ENCODE data around the gene PCBP1. TPM values are rescaled to one million over a fixed set of nuclear protein-coding genes. Genes with fewer than 3 reads are reported as not detected.

PCBP1 gene
- total and polyA plus RNA-seq, 9 of the 15 experiments (the other 6 are each of a cell fraction or from before 2014, with no cell fraction given) = 19.2 to 407 (median 78.1) TPM

DNA sequence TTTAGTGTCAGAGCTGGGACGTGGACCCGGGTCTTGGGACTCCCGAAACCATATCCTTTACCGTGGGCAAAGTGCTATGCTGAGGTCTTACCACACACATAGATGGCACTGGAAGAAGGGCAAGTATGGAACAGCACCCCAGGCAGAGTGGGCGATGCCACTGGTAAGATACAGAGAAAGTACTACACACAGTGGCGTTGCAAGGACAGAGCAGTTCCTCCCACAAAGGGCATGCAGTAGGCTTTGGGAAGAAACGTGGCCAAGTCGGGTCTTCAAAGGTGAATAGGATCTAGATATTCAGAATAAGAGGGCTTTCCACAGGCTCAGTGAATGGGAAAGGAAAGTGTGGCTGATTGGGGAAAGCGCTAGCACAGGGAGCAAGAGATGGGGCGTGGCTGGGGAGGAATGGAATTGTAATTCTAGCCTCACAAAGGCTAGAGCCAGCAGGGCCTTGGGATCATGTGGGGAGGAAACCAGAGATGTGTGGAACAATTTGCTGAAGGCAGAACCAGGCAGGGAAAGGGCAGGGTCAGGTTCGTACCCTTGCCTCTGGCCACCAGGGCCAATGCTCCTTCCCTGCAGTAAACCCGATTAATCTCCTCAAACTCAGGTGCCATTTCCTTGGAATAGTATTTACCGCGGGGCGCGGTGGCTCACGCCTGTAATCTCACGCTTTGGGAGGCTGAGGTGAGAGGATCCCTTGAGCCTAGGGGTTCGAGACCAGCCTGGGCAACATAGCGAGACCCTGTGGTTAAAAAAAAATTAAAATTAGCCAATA is 36.0 kb downstream of the PCBP1 start (continued):
- TF ChIP-seq, protein P1, sequence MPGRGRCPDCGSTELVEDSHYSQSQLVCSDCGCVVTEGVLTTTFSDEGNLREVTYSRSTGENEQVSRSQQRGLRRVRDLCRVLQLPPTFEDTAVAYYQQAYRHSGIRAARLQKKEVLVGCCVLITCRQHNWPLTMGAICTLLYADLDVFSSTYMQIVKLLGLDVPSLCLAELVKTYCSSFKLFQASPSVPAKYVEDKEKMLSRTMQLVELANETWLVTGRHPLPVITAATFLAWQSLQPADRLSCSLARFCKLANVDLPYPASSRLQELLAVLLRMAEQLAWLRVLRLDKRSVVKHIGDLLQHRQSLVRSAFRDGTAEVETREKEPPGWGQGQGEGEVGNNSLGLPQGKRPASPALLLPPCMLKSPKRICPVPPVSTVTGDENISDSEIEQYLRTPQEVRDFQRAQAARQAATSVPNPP (IDR thresholded peaks at IDR 0.05; ENCODE audit: borderline replicate concordance, insufficient read depth, insufficient read length) = no peak
- TF ChIP-seq, protein P2, sequence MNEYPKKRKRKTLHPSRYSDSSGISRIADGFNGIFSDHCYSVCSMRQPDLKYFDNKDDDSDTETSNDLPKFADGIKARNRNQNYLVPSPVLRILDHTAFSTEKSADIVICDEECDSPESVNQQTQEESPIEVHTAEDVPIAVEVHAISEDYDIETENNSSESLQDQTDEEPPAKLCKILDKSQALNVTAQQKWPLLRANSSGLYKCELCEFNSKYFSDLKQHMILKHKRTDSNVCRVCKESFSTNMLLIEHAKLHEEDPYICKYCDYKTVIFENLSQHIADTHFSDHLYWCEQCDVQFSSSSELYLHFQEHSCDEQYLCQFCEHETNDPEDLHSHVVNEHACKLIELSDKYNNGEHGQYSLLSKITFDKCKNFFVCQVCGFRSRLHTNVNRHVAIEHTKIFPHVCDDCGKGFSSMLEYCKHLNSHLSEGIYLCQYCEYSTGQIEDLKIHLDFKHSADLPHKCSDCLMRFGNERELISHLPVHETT (CRISPR knock-in tag; conservative IDR thresholded peaks at IDR 0.05 in 1 of 2, IDR thresholded peaks at IDR 0.05 in 1 of 2) = no peak; a peak in 1 of 4 replicates
- TF ChIP-seq, protein P3, sequence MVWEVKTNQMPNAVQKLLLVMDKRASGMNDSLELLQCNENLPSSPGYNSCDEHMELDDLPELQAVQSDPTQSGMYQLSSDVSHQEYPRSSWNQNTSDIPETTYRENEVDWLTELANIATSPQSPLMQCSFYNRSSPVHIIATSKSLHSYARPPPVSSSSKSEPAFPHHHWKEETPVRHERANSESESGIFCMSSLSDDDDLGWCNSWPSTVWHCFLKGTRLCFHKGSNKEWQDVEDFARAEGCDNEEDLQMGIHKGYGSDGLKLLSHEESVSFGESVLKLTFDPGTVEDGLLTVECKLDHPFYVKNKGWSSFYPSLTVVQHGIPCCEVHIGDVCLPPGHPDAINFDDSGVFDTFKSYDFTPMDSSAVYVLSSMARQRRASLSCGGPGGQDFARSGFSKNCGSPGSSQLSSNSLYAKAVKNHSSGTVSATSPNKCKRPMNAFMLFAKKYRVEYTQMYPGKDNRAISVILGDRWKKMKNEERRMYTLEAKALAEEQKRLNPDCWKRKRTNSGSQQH (CRISPR knock-in tag; IDR thresholded peaks at IDR 0.05) = no peak
- TF ChIP-seq ZNF561 (CRISPR knock-in tag; conservative IDR thresholded peaks at IDR 0.05) (no peak), RBM34 (IDR thresholded peaks at IDR 0.05; ENCODE audit: borderline replicate concordance, insufficient read depth, low read length) (no peak), KDM2B (CRISPR knock-in tag; IDR thresholded peaks at IDR 0.05) (0 out of 2 replicates have a peak, but pooled peaks have one; percentile 25), ERF (CRISPR knock-in tag; IDR thresholded peaks at IDR 0.05) (0 out of 2 replicates have a peak, but pooled peaks have one; percentile 61), ASH1L (IDR thresholded peaks at IDR 0.05; ENCODE audit: borderline replicate concordance, low read depth, partially characterized antibody) (no peak), HDAC8 (tag; IDR thresholded peaks at IDR 0.05) (no peak), CHD1 (IDR thresholded peaks at IDR 0.05; ENCODE audit: low read length) (peak; percentile 32), TCFL5 (CRISPR knock-in tag; conservative IDR thresholded peaks at IDR 0.05) (no peak), SMAD4 (CRISPR knock-in tag; conservative IDR thresholded peaks at IDR 0.05) (peak; percentile 55), HDAC2 (IDR thresholded peaks at IDR 0.05) (no peak), BHLHE40 (IDR thresholded peaks at IDR 0.05; ENCODE audit: low read length) (0 out of 2 replicates have a peak, but pooled peaks have one; percentile 37), MEF2D (tag; conservative IDR thresholded peaks at IDR 0.05; ENCODE audit: low read depth) (no peak)
- TF ChIP-seq, protein P4, sequence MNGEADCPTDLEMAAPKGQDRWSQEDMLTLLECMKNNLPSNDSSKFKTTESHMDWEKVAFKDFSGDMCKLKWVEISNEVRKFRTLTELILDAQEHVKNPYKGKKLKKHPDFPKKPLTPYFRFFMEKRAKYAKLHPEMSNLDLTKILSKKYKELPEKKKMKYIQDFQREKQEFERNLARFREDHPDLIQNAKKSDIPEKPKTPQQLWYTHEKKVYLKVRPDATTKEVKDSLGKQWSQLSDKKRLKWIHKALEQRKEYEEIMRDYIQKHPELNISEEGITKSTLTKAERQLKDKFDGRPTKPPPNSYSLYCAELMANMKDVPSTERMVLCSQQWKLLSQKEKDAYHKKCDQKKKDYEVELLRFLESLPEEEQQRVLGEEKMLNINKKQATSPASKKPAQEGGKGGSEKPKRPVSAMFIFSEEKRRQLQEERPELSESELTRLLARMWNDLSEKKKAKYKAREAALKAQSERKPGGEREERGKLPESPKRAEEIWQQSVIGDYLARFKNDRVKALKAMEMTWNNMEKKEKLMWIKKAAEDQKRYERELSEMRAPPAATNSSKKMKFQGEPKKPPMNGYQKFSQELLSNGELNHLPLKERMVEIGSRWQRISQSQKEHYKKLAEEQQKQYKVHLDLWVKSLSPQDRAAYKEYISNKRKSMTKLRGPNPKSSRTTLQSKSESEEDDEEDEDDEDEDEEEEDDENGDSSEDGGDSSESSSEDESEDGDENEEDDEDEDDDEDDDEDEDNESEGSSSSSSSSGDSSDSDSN (IDR thresholded peaks at IDR 0.05; ENCODE audit: borderline replicate concordance in 1 of 2, low read depth in 2 of 2, low read length in 2 of 2) = 0 out of 4 replicates have a peak, but pooled peaks of 1 of the 2 experiments have one; percentile 3
- TF ChIP-seq, protein P5, sequence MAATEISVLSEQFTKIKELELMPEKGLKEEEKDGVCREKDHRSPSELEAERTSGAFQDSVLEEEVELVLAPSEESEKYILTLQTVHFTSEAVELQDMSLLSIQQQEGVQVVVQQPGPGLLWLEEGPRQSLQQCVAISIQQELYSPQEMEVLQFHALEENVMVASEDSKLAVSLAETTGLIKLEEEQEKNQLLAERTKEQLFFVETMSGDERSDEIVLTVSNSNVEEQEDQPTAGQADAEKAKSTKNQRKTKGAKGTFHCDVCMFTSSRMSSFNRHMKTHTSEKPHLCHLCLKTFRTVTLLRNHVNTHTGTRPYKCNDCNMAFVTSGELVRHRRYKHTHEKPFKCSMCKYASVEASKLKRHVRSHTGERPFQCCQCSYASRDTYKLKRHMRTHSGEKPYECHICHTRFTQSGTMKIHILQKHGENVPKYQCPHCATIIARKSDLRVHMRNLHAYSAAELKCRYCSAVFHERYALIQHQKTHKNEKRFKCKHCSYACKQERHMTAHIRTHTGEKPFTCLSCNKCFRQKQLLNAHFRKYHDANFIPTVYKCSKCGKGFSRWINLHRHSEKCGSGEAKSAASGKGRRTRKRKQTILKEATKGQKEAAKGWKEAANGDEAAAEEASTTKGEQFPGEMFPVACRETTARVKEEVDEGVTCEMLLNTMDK (IDR thresholded peaks at IDR 0.05; ENCODE audit: borderline replicate concordance, insufficient read depth, low read depth, low read length, poor library complexity, severe bottlenecking) = no peak

Data from K562 (cell line).